GM18519 (cell line): ENCODE data around the gene PACS1.
A peak's percentile ranks its signal among the peaks of the same experiment; 100 is the strongest.
"Not testable (repeated sequence)": the region's sequence is repeated elsewhere in the genome, so short reads cannot be mapped to it uniquely, and the experiment has no call there.

Source experiments
- ATAC-seq: cut with Tn5 transposase; IDR thresholded peaks from one replicate; pipeline ENCODE4 v1.9.1; 2021; ENCODE audit warnings: mild to moderate bottlenecking, moderate library complexity; ENCODE audit not compliant: unreplicated experiment, low FRiP score

The PACS1 gene

DNA sequence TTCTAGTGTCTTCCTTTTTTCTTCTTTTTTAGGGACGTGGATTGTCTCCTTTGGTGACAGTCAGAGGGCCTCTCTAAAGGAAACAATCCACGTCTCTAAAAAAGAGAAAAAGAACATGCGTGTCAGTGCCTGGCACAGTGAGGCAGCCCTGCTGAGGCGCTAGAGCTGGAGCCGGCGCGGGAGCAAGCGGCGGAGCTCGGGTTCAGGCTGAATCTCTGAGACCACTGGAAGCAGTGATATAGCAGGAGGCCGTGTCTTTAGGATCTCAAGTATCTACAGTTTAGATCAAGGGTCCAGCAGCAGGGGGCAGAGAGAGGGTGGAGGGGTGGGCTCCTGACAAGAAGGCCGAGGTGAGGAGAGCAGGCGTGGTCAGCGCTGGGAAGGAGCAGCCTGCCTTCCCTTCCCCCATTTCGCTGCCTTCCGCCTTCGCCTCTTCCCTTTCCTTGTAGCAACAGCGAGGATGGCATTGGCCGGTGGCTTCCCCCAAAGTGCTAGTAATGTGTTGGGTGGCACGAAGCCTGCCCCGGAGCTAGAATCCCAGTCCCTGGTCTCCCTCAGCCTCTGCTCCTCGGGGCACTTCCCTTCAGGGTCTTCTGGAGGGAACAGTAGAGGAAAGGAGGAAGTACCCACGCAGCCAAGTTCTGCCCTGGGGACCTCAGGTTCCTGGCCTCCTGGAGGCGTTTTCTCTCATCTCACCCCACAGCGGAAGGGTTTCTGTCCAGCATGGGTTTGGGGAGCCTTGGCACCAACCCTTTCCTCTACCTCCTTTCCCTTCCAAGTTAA is 170.1 kb downstream of the PACS1 start:
- ATAC-seq = no peak

DNA sequence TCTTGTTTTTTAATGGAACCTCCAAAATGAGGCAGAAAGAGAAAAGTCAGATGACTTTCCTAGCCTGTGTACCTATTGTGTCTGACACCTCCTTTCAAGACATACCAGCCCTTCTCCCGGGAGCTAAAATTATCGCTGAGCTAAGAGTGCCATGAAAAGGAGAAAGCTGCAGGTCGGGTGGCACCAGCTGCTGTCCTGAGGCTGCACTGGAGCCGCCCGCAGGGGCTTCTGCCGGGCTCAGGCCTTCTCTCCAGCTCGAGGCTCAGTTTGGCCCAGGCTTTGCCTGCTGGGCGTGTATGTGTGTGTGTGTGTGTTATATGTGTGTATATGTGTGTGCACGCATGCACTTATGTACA is 170.7 kb downstream of the PACS1 start:
- ATAC-seq = no peak

DNA sequence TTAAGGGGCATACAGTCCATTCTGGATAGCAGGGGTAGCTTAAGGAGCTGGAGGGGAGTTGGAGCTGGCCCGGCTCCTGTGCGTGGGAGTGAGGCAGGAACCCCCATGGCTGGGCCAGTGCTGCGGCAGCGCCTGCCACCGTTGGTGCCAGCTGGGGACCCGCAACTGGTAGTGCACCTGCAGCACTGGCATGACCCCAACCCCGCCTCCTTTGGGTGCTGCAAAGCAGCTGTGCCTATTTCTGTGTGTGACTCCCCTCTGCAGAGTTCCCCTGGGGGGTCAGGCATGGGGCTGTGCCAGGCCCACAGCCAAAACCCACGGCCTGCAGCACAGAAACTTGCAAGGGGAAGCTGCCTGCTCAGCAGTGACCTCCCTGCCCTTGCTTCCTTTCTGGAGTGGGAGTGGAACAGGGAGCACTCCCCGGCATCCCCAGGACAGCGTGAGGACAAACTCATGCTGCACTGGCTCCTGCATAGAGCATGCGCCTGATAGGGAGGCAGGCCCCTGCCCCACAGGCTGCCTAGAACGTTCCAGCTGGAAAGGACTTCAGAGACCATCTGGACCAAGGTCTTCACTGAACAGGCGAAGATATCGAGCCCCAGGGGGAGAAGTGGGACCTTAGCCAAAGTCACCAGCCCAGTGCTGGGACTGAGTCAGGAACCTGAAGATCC is 172.2 kb downstream of the PACS1 start:
- no peak for ATAC-seq

DNA sequence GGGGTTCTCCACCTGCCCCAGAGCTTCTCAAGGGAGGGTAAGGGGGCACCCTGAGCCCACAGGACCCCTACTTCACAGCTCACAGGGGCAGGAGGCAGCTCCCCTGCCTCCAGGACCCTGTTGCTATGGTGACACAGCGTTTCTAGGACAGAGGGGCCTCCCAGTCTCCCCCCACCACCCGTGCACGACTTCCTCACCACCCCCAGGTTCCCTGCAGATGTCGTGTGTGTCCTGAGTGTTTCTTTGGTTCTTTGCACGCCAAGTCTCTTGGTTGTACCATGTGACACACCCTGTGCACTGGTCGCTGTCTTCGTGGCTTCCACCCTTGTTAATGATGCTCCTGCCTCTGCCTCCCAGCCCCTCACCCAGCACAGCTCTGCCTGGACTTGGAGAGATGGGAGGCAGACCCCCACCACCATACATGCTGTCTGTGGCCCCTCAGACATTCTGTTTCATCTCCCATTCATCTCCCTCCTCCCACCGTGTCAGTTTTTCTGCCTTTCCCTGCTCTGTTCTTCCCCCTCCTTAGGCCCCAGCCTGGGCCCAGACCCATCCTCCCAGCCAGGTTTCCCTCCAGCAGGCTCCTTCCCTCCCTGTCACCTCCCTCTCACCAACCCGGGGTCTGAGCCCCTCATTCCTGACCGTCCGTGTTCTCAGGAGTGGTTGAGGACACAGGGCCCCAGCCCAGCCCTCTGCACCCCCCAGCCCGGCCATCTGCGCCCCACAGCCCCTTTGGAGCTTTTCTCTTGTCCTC is 173.9 kb downstream of the PACS1 start:
- no peak for ATAC-seq

DNA sequence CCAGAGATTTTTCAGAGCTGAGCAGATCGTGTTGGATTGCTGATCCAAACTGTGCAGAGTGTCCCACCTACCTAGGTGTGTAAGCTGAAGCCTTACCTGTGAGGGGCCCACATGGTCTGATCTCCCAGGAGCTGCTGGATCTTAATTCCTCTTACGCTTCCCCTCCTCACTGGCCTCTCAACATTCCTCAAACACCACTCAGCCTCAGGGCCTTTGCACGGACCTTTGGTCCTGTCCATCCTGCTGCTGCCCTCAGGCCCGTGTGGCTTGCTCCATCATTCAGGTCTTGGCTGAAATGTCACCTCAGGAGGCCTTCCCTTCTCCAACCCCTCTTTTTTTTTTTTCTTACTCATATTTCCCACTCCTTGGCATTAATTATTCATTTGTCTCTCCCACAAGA is 177.2 kb downstream of the PACS1 start:
- ATAC-seq = no peak

DNA sequence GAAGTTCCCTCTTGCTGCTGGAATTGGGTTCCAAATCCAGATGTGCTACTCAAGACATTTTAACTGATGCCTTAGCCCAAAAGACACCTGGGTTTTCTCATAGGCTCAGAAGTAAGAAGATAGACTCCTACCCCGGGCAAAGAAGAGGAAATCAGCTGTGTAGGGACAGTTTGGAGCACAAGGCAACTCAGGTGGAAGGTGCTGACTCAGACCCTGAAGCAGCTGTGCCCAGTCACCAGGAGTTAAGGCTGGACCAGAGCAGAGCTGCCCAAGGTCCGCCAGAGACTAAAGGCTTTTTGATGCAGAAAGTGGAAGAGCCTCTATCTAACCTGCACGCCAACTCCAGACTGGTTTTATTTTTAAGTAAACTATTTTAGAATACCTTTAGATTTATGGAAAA is 177.7 kb downstream of the PACS1 start:
- no peak for ATAC-seq

DNA sequence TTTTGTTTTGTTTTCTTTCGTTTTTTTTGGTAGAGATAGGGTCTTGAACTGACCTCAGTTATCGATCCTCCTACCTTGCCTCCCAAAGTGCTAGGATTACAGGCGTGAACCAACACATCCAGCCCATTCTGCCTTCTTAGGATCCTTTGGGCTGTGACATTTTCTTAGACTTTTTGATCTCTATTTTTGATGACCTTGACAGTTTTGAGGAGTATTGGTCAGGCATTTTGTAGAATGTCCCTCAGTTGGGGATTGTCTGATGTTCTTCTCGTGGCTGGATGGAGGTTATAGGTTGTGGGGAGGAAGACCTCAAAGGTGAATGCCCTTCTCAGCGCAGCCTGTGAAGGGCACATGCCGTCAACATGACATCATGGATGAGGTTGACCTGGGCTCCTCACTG is 178.8 kb downstream of the PACS1 start:
- ATAC-seq = no peak

DNA sequence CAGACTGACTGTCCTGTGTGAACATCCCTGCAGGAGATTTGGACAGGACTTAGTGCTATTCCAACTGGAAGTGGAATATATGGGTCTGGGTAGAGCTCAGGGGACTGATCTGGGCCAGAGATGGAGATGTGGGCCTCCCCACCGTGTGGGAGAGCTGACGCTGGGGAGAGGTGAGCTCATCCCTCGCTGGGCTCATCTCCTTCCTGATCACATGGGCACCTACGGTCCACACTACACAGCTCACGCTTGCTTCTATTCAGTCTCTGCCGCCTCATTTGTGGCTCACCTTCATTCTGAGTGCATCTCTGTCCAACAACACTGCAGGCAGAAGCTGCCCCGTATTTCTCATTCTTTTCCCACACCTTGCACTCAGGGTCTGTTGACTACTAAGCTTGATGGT is 181.7 kb downstream of the PACS1 start:
- no peak for ATAC-seq

DNA sequence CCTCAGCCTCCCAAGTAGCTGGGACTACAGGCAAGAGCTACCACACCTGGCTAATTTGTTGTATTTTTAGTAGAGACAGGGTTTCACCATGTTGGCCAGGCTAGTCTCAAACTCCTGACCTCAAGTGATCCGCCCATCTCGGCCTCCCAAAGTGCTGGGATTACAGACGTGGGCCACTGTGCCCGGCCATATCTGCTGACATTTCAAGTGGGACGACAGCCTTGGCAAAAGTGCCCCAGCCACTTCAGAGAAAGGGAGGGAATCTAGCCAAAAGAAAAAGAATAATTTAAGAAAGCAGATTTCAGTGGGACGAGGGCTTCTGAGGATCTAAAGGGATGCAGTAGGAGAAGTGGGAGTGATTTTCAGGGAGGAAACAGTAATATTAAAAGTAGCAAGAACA is 183.0 kb downstream of the PACS1 start:
- not testable (repeated sequence) for ATAC-seq

DNA sequence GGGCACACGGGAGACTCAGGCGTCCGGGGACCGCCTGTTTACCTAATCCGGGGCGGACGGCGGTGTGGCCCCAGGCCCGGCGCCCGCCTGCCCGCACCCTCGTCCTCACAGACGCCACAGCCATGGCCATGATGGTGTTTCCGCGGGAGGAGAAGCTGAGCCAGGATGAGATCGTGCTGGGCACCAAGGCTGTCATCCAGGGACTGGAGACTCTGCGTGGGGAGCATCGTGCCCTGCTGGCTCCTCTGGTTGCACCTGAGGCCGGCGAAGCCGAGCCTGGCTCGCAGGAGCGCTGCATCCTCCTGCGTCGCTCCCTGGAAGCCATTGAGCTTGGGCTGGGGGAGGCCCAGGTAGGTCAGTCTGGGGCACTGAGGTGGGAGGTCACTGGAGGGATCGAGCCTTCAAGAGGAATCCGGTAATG is 188.4 kb downstream of the PACS1 start:
- peak; percentile 4 for ATAC-seq

DNA sequence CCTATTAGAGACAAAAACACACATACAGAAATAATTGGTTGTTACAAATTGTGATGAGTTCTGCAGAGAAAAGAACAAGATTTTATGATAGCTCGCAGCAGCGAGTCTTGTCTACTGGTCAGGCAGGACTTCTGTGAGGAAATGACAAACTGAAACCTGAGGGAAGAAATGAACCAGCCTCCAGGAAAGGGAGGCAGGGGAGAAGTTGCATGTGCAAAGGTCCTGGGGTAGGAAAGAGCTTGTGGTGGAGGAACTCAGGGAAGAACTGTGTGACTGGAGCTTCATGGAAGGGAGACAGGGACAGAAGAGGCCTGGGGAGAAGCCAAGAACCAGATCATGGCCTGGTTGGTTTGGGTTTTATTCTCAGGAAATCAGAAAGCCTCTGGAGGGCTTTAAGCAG is 189.2 kb downstream of the PACS1 start:
- ATAC-seq = no peak

DNA sequence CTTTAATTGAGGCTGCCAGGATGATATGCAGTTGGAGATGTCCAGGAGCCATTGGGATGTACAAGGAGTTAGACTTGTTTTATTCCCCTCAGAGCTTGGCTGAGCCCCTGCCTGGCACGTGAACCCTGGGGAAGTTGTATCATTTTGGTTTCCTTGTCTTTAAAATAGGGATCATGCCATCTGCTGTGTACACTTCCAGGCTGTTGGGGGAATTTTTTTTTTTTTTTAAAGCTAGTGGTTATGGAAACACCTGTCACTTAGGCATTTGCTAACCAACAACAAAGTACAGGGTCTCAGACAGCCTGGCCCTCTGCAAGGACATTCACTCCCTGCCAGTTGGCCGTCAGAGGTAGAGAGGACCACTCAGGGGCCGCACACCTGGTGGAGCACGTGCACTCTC is 189.9 kb downstream of the PACS1 start:
- no peak for ATAC-seq

DNA sequence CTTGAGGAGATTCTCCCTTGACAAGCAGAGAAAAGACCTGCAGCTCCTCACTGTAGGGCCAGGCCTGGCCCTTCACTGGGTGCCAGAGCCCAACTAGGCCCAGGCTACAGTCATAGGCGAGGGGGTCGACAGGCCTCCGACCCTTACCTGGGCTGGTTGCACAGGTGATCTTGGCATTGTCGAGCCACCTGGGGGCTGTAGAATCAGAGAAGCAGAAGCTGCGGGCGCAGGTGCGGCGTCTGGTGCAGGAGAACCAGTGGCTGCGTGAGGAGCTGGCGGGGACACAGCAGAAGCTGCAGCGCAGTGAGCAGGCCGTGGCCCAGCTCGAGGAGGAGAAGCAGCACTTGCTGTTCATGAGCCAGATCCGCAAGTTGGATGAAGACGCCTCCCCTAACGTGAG is 191.5 kb downstream of the PACS1 start:
- no peak for ATAC-seq

DNA sequence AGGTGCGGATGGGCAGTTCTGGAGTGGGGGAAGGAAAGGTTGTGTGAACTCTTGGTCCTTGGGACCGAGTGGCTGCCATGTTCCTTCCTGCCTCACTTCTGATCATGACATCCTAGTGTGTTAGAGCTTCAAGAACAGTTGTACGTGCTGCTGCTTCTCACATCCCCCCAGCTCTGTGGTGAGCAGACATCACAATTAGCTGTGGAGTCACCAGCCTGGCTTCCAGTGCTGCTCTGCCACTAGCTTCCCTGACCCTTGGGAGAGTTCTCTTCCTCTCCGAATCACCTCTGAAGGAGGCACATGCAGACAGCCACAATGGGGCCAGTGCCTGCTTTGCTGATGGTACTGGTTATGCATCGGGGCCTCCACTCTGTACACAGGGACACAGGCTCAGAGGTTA is 192.1 kb downstream of the PACS1 start:
- no peak for ATAC-seq

DNA sequence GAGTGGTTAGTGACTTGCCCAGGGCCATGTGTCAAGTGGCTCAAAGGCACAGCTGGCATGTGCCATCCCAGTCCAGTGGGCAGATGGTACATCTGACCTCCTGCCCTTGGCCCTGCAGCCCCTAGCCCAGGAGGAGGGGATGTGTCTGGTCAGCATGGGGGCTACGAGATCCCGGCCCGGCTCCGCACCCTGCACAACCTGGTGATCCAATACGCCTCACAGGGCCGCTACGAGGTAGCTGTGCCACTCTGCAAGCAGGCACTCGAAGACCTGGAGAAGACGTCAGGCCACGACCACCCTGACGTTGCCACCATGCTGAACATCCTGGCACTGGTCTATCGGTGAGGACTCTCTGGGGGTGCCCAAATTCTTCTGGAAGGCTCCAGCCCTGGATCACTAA is 192.6 kb downstream of the PACS1 start:
- no peak for ATAC-seq

DNA sequence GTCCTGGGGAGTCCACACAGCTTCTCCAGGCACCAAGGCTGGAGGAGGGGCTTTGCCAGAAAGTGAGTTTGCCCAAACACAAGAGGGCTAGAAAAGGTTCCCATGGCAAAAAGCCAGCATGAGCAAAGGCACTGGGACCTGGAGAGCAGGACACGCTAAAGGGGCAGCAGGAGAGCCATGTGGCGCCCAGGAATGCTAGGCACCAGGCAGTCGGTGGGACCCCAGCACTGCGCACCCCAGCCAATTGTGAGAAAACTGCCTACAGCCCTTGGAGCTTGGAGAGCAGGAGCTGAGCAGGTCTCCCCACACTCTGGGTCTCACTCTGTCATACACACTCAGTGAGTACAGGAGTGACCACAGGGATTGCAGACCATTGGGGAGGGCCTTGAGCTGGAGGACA is 193.2 kb downstream of the PACS1 start:
- ATAC-seq = no peak

DNA sequence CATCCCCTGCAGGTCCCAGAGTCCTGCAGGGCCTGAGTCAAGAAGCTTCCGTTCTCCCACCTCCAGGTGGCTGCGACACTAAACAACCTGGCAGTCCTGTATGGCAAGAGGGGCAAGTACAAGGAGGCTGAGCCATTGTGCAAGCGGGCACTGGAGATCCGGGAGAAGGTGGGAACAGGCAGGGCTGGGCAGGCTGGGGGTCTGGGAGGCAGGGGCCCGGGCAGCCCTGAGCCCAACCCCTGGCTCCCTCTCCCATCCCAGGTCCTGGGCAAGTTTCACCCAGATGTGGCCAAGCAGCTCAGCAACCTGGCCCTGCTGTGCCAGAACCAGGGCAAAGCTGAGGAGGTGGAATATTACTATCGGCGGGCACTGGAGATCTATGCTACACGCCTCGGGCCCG is 193.7 kb downstream of the PACS1 start:
- no peak for ATAC-seq

DNA sequence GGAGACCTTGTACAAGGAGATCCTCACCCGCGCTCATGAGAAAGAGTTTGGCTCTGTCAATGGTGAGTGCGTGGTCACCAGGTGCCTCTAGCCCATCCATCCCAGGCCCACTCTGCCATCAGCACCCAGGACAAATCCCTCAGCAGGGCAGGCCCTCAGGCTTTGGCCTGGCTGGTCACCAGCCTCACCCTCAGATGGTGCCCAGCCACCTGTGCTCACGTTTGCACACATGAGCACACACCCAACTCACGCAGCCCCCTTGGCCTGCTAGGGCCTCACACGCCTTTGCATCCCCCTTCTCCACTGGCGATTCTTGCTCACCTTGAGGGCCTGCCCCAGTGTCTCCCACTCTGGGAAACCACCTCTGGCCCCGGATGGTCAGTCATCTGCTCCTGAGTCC is 194.3 kb downstream of the PACS1 start:
- no peak for ATAC-seq

DNA sequence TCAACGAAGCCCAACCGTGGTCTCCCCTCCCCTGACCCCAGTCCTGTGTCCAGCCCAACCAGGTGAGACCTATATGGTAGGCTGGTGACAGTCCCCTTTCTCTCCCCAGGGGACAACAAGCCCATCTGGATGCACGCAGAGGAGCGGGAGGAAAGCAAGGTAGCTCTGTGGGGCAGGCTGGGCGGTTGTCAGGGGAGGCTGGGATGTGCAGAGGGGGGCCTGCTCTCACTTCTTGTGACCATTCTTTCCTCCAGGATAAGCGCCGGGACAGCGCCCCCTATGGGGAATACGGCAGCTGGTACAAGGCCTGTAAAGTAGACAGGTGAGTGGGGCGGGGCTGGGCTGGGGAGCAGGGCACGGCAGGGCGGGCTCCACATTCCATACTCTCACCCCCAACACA is 194.8 kb downstream of the PACS1 start:
- ATAC-seq = no peak

DNA sequence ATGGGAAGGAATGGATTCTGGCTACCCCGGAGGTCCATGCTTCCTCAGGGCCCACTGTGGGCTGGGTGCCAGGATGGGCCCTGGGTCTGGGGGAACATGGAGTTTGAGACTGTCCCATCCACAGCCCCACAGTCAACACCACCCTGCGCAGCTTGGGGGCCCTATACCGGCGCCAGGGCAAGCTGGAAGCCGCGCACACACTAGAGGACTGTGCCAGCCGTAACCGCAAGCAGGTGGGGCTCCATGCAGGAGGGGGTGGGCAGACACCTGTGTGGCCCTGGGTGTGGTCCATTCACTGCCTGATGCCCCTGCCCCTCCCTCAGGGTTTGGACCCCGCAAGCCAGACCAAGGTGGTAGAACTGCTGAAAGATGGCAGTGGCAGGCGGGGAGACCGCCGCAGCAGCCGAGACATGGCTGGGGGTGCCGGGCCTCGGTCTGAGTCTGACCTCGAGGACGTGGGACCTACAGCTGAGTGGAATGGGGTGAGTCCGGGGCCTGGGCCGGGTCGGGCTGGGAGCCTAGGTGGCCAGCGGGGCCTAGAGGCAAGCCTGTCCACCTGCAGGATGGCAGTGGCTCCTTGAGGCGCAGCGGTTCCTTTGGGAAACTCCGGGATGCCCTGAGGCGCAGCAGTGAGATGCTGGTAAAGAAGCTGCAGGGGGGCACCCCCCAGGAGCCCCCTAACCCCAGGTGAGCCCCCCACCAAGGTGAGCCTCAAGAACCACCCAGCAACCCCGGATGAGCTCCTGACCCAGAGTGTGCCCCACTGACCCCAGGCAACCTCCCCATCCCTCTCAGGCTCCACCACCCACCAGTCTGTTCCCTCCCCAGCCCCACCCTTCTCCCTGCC is 195.7 kb downstream of the PACS1 start:
- no peak for ATAC-seq
